ENCODE results near the gene EHHADH.

DNA sequence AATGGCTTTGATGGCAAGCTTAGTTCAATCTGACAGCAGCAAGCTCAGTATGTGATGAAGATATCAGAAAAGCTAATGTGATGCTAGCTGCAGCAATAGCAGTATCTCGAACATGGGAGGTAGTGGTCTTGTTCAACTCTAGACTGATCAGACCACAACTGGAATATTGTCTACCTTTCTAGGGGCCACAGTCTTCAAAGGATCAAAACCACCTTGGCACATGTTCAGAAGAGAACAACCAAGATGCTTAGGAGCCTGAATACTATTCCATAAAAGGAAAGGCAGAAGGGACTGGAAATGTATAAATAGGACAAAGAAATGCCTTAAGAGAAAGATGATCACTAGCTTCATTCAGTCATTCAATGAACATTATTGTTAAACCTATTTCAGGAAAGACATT lies 103.3 kb downstream of the EHHADH start:
- TF ChIP-seq, protein P1, sequence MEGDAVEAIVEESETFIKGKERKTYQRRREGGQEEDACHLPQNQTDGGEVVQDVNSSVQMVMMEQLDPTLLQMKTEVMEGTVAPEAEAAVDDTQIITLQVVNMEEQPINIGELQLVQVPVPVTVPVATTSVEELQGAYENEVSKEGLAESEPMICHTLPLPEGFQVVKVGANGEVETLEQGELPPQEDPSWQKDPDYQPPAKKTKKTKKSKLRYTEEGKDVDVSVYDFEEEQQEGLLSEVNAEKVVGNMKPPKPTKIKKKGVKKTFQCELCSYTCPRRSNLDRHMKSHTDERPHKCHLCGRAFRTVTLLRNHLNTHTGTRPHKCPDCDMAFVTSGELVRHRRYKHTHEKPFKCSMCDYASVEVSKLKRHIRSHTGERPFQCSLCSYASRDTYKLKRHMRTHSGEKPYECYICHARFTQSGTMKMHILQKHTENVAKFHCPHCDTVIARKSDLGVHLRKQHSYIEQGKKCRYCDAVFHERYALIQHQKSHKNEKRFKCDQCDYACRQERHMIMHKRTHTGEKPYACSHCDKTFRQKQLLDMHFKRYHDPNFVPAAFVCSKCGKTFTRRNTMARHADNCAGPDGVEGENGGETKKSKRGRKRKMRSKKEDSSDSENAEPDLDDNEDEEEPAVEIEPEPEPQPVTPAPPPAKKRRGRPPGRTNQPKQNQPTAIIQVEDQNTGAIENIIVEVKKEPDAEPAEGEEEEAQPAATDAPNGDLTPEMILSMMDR (IDR thresholded peaks at IDR 0.05) = no peak
- no peak for TF ChIP-seq POLR2A (IDR thresholded peaks at IDR 0.05)
